ENCODE measurements around the gene ANP32A. TPM values are rescaled to one million over a fixed set of nuclear protein-coding genes. Genes with fewer than 3 reads are reported as not detected.

Gene ANP32A
- total and polyA plus RNA-seq, 9 of the 15 experiments (the other 6 are each of a cell fraction or from before 2014, with no cell fraction given), result 13.2 to 656 (median 210) TPM

DNA sequence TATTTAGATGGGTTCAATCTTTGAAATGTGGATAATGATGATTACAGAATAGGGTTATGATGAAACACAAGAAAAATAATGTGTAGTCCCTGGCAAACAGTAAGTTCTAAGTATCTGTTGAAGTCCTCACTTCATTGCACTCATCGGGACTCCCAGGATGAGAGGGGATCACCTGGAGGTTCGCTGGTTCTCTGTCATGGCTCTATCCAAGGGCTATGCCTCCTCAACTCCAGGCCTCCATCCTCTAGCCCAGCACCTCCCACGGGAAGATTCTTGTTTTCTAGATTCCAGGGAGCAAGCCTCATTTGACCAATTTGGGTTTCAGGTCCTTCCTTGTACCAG lies 45.5 kb downstream of the ANP32A start:
- FAIRE-seq (no peak), ATAC-seq (no peak), DNase-seq (ENCODE audit: extremely low read depth in 1 of 4, low spot score in 3 of 4) (no peak)
- BruUV-seq (replicated peaks), result no TSS peak
- ChIA-PET POLR2A (interaction anchor here (0.7 kb wide), 1 partner anchor 281 kb away, joined by 4 read pairs; no protein-coding TSS in a partner anchor), CTCF (ENCODE audit: low intra/inter-chr PET ratio) (no interaction called here)
- peaks cover 25% of the 10 kb centered on the region; the same call in 2 of the 3 replicates for H3K36me3 ChIP-seq (ENCODE audit: control insufficient read depth, insufficient read depth, low read length)
- H3K4me1 ChIP-seq (replicated peaks in 1 of 2; ENCODE audit: control insufficient read depth in 2 of 2, insufficient read depth in 2 of 2, low read length in 2 of 2), result no peaks in the 10 kb centered on the region
- in situ Hi-C loops (cut with MboI) (no loop called here), intact Hi-C loops (cut with micrococcal nuclease) (no loop called here)
- H3K9me1 ChIP-seq (ENCODE audit: control insufficient read depth, insufficient read depth, low read length), result no peaks in the 10 kb centered on the region
- peaks cover 2 to 3% of the 10 kb centered on the region in 2 experiments; a peak in 2 of 5 replicates for H3K27me3 ChIP-seq (ENCODE audit: control insufficient read depth in 2 of 2, insufficient read depth in 2 of 2, low read length in 2 of 2)
- H3K9me3 ChIP-seq (replicated peaks; ENCODE audit: control insufficient read depth, insufficient read depth, low read depth, low read length), result no peaks in the 10 kb centered on the region
- H4K20me1 ChIP-seq (replicated peaks; ENCODE audit: control insufficient read depth, insufficient read depth, low read length), result no peaks in the 10 kb centered on the region
- no peak overlapping the region for H3K27ac ChIP-seq (ENCODE audit: extremely low read depth, low read depth, low read length)
- no peak overlapping the region for H3K4me3 ChIP-seq
- H3K9ac ChIP-seq (ENCODE audit: insufficient read depth in 1 of 2, low read depth in 2 of 2, low read length in 2 of 2), result no peak overlapping the region
- WGBS (ENCODE audit: insufficient coverage, low coverage, missing lambda C conversion rate), result 42% methylated on average over 3 of the region's 3 CpGs
- no peak overlapping the region for H2AFZ ChIP-seq (ENCODE audit: low read depth, low read length)
- no peak for TF ChIP-seq SMAD2 (IDR thresholded peaks at IDR 0.05; ENCODE audit: low read depth, low read length)
- no peak for TF ChIP-seq ZNF274 (IDR thresholded peaks at IDR 0.05; ENCODE audit: borderline replicate concordance, low read depth, low read length)
- no peak for TF ChIP-seq ZNF830 (CRISPR knock-in tag; IDR thresholded peaks at IDR 0.05)
- TF ChIP-seq BMI1 (IDR thresholded peaks at IDR 0.05; ENCODE audit: low read length), result no peak
- TF ChIP-seq, protein P1, sequence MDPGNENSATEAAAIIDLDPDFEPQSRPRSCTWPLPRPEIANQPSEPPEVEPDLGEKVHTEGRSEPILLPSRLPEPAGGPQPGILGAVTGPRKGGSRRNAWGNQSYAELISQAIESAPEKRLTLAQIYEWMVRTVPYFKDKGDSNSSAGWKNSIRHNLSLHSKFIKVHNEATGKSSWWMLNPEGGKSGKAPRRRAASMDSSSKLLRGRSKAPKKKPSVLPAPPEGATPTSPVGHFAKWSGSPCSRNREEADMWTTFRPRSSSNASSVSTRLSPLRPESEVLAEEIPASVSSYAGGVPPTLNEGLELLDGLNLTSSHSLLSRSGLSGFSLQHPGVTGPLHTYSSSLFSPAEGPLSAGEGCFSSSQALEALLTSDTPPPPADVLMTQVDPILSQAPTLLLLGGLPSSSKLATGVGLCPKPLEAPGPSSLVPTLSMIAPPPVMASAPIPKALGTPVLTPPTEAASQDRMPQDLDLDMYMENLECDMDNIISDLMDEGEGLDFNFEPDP (CRISPR knock-in tag; IDR thresholded peaks at IDR 0.05), result no peak
- TF ChIP-seq, protein P2, sequence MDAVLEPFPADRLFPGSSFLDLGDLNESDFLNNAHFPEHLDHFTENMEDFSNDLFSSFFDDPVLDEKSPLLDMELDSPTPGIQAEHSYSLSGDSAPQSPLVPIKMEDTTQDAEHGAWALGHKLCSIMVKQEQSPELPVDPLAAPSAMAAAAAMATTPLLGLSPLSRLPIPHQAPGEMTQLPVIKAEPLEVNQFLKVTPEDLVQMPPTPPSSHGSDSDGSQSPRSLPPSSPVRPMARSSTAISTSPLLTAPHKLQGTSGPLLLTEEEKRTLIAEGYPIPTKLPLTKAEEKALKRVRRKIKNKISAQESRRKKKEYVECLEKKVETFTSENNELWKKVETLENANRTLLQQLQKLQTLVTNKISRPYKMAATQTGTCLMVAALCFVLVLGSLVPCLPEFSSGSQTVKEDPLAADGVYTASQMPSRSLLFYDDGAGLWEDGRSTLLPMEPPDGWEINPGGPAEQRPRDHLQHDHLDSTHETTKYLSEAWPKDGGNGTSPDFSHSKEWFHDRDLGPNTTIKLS (IDR thresholded peaks at IDR 0.05; ENCODE audit: borderline replicate concordance, low read depth), result no peak
- no peak for TF ChIP-seq ZNF57 (CRISPR knock-in tag; IDR thresholded peaks at IDR 0.05)
- TF ChIP-seq L3MBTL2 (IDR thresholded peaks at IDR 0.05), result no peak
- TF ChIP-seq CREBBP (IDR thresholded peaks at IDR 0.05; ENCODE audit: low read depth, low read length), result no peak
- no peak for TF ChIP-seq NCOA1 (IDR thresholded peaks at IDR 0.05; ENCODE audit: low read depth)
- no peak for TF ChIP-seq LARP7 (IDR thresholded peaks at IDR 0.05)
- TF ChIP-seq HDAC6 (IDR thresholded peaks at IDR 0.05; ENCODE audit: low read depth, low read length), result no peak
- no peak for TF ChIP-seq PML (IDR thresholded peaks at IDR 0.05; ENCODE audit: low read length)
- H3K79me2 ChIP-seq (ENCODE audit: control insufficient read depth, insufficient read depth, low read length), result no peaks in the 10 kb centered on the region
- H3K4me2 ChIP-seq (ENCODE audit: insufficient read depth, low read length), result no peak overlapping the region

Data from K562 (cell line).